Measurements from ENCODE around the gene BMP3. TPM values are rescaled to one million over a fixed set of nuclear protein-coding genes. Genes with fewer than 3 reads are reported as not detected.

Gene BMP3
- total and polyA plus RNA-seq, 2 of the 8 experiments (the other 6 are each of a cell fraction or from before 2014, with no cell fraction given), result 0.02 TPM; not detected in 1

GRCh38 chr4:81021142-81021944 is 9.2 kb upstream of the BMP3 start (continued):
- TF ChIP-seq TAF1 (IDR thresholded peaks at IDR 0.05; ENCODE audit: low read depth, low read length) (no peak), POLR2A (IDR thresholded peaks at IDR 0.05; ENCODE audit: control extremely low read depth in 1 of 2, low read depth in 2 of 2, low read length in 2 of 2) (no peak), NANOG (IDR thresholded peaks at IDR 0.05; ENCODE audit: insufficient read depth, low read depth, low read length, poor library complexity, severe bottlenecking) (no peak)
